GM08714 (cell line): Measurements from ENCODE around the gene MAP3K14.

Source experiments
- H3K4me3 ChIP-seq: fragments of 200-500 bp; sonication (Bioruptor generic); 2 replicates; pipeline ENCODE4 v1.5.1; 2014; ENCODE audit warnings: mild to moderate bottlenecking, low read length, inconsistent platforms
- ZNF274 ChIP-seq: IDR thresholded peaks from 2 replicates; pipeline ENCODE4 v1.6.1; 2012; ENCODE audit warnings: mild to moderate bottlenecking, low read depth, low read length

The MAP3K14 gene

DNA sequence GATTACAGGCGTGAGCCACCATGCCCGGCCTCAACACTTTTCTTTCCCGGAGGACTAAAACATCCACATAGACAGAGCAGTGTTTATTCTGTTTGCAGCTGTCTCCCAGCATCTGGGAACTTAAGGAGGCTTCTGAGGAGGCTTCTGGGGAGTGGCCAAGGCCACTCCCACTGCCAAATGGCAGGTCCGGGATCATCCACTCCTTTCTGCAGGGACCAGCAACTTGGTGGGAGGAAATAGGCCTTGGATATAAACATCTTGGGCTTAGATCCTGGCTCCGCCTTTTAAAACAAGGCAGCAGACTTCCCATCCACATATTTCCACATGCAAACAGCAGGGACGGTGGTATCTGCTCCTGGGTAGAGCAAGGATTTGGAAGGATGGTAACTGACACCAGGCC lies 40.8 kb downstream of the MAP3K14 start:
- no peak overlapping the region for H3K4me3 ChIP-seq
- no peak for TF ChIP-seq ZNF274

DNA sequence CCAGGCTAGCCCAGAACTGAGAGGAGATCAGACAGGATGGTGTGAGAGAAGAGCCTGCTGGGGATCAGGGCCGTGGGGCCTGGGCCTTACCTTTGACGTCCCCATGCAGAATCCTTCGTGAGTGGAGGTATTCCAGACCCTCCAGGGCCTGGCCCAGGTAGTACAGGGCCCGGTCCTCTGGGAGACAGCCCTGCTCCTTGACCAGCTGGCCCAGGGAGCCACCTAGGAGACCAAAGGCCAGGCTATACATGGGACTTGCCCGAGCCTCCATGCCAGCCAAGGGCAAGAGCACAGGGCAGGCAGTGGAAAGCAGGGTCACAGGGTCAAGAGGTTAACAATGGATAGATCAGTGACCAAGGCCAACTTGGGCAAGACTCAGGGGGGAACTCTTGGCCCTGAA lies 42.8 kb downstream of the MAP3K14 start:
- TF ChIP-seq ZNF274, result no peak
- no peak overlapping the region for H3K4me3 ChIP-seq

DNA sequence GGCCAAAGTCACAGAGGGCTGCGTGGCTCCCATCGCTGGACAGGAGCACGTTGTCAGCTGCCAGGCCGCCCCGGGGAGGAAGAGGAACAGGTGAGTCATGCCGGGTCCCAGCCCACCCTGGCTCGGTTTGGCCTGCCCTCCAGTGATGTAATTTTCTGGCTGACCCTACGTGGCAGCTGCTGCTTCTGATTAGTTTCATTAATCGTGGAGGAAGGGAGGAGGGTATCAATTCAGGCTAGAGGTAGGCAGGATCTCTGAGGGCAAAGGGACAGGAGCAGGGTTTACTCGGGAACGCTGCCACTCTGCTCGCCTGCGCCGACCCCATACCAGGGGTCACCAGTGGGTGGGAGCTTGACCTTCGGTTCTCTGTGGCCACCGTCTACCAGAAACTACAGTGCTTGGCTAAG lies 43.3 kb downstream of the MAP3K14 start:
- no peak overlapping the region for H3K4me3 ChIP-seq
- no peak for TF ChIP-seq ZNF274

DNA sequence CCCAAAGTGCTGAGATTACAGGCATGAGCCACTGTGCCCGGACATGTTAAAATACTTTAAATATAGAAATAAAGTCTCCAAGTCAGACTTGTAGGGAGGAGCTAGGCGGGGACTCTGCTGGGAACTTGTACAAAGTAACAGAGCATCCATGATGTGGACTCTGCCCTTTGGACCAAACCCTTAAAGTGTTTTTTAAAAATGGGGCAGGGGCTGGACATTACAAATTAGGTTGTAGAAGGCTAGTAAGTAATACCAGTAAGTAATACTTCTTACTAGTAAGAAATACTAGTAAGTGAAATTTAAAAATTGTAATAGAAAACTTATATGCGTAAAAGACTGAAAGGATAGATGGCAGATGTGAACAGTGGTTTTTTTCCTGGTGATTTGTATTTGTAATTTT lies 45.2 kb downstream of the MAP3K14 start:
- no peak overlapping the region for H3K4me3 ChIP-seq
- TF ChIP-seq ZNF274, result no peak

DNA sequence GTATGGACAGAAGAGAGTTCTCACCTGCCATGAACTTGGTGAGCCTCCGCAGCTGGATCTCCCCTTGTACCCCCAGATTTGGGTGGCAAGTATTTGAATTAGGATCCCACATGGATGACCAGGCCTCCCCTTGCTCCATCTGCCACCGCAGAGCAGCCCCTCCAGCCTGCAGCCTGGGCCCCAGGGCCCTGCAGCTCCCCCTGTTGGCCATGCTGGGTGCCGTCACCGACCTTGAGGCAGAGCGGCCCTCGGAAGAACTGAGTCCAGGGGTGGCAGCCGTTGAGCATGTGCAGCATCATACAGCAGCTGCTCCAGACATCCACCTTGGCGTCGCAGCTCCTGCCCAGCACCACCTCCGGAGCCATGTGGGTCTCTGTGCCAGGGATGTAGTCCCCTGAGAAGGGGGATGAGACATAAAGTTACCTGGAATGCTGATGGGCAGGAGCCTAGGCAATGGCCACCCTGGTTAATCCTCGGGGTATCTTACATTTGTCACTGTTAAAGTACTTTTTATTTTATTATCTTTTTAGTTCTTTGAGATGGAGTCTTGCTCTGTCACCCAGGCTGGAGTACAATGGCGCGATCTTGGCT lies 45.9 kb downstream of the MAP3K14 start:
- no peak overlapping the region for H3K4me3 ChIP-seq
- no peak for TF ChIP-seq ZNF274

DNA sequence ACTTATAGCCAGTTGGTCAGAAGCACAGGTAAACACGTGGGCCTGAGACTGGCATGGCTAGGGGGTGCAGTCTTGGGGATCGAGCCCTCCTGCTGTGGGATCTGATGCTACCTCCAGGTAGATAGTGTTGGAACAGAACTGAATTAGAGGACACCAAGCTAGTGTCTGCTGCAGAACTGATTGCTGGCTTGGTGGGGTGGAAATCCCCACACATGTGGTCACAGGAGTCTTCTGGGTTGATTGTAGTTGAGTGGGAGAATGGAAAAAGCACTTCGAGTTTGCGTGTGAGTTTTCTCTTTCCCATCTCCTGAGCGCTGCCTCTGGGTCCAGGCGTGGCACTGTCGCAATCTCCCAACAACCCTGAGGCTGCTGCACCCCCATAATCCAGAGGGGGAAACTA lies 46.9 kb downstream of the MAP3K14 start:
- no peak for TF ChIP-seq ZNF274
- H3K4me3 ChIP-seq, result no peak overlapping the region

DNA sequence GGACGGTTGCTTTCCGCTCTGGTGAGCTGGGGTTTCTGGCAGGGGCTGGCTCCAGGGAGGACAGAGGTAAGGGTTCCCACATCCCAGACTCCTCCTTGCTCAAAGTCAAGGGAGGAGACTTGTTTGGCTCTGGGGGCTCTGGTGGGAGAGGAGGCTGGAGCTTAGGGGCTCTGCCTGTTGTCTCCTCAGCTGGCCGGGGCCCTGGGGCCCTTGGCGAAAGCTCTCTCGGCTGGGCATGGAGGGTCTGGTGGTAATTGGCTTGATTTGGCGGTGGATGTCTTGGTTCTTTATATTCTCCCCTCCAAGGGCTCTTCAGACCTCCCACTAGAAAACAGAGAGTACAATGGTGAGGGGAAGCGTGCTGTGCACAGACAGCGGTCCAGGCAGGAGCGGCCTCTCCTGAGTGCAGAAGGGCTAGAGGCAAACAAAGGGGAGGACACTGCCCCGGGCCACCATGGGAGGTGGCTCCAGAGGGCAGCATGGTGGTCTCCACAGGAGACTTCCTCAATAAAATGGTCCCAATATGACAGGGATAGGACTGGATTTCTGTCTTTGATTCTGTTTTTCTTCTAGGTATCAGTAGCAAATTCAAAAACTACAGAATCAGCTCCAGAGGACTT lies 49.3 kb downstream of the MAP3K14 start:
- no peak overlapping the region for H3K4me3 ChIP-seq

DNA sequence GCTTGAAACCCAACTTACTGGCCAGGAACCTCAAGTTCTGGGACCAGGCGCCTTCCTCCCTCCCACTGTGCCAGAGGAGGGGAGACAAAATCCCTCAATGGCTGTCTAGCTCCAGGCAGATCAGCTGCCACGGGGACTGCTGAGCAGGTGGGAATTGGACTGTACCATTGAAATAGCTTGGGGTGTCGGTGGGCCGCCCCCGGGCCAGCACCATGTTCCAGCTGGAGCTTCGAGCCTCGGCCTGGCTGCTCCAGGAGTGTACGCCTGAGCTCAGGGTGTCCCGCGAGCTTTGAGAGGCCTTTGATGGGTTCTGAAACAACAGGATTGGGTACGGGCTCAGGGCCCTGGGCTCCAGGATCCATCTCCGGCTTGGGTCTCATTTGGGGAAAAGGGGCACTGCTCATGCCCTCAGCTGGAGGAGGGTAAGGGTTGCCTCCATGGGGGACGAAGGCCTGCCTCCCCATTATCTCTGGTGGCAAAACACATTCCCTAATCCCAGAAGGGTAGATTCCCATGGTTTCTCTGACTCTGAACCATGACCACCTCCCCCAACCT lies 50.4 kb downstream of the MAP3K14 start:
- TF ChIP-seq ZNF274, result no peak
- no peak overlapping the region for H3K4me3 ChIP-seq

More for the DNA sequence above, 49.3 kb downstream of the MAP3K14 start:
- TF ChIP-seq ZNF274, result no peak

DNA sequence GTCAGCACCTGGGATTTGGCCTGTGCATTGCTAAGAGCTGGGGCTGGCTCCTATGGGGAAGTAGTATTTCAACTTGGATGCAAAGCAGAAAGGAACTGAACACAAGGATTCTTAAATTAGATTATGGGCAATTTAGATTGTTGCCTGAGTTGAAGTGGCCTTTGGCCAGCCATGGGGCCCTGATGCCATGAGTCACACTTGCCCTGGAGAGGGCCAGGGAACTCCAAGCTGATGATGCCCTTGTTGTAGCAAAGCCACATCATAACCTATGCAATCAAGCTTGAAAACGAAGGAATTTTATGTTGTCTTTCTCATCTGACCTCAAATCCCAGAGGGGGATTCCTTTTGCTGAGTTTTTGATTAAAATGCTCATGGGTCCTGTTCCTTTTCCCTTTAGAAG lies 51.0 kb downstream of the MAP3K14 start:
- no peak overlapping the region for H3K4me3 ChIP-seq
- no peak for TF ChIP-seq ZNF274

DNA sequence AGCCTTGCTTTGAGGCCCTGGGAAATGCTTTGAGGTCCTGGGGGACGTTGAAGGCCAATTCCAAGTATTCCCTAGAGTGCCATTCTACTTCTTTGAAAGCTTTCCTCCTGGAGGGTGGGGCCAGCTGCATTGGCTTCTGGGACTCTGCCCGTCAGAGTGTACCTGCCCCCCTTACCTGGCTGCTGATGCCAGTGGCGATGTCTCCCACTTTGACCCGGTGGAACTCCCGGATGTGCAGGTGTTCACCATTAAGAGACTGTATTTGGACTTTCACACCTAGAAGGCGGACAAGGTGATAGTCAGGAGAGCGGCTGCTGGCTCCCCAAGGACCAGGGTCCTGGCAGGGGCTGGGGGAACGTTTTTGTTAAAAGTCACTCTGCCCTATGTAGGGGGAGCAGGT lies 51.8 kb downstream of the MAP3K14 start:
- TF ChIP-seq ZNF274, result no peak
- no peak overlapping the region for H3K4me3 ChIP-seq

DNA sequence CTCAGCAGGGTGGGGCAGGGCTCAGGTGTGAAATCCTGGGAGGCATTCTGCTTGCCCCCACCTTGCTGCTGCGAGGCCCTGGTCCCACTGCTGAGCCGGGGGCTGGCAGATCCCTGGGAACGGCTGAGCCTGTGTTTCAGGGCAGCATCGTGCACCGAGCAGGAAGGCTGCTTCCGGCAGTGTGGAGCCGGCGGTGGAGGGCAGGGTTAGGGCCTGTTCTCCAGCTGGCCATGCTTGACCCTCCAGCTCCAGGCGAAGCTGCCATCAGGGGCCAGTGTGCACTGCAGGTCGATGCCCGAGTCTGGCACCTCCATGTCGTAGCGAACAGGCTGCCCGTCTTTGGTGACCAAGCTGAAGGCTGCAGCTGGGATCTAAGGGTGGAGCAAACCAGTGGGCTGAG lies 52.4 kb downstream of the MAP3K14 start:
- no peak for TF ChIP-seq ZNF274
- no peak overlapping the region for H3K4me3 ChIP-seq

DNA sequence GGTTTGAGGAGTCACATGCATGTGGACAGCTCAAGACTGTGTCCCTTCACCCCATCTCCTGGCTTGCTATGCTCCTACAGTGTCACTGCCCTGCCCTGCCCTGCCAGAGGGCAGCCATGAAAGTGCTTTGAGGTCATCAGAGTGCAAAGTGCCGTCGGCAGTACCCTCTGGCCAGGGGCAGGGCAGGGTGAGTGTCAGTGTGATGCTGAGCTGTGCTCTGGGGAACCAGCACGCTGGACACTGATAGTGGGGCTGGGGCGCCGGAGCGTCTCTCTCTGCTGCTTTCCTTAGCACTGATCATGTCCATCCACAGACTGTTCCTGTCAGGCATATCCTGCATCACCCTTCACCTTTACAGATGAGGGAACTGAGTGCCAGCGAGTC lies 53.4 kb downstream of the MAP3K14 start:
- TF ChIP-seq ZNF274, result no peak

DNA sequence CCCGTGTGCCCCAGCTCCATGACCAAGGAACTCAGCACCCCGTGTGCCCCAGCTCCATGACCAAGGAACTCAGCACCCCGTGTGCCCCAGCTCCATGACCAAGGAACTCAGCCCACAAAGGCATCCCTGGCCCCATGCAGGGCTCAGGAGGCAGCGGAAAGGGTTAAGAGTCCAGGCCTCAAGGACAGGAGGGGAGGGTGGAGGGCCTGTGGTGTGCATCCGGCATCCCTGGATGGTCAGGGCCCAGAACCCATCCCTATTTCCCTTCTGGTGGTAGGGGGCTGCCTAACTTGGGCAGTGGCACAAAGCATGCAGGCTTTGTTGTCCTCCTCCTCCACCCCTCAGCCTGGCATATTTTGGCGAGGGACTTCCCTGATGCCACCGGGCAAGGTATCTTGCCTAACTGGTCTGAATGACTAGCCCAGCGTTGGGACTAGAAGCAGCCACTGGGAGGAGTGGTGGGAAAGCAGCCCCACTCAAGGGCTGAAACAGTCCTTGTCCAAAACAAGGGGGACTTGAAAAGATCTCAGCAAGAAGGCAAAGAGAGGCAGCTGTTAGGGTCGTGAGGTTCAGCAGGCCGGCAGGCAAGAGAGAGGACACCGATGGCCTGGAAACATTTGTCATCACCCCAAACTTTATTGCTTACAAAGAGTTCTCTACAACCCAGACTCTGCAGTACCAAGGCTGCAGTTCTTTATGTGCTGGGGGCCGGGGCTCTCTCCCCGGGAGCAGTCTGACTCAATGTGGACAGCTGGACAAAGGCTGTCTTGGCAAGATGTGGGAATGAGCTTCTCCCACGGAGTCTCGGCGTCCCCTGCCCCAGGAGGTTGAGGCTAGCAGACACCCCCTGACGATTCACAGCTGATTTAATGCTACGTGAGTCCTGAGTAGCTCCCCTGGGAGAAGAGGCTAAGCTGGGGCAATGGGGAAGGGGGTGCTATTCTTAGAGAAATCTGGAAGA lies 54.0 kb downstream of the MAP3K14 start:
- H3K4me3 ChIP-seq, result no peak overlapping the region; the same call in 1 of the 2 replicates
- no peak for TF ChIP-seq ZNF274

More for the DNA sequence above, 53.4 kb downstream of the MAP3K14 start:
- no peak overlapping the region for H3K4me3 ChIP-seq
